Gastrocnemius medialis (tissue), 4 donors: ENCODE data around the gene RPAP3. TPM values are rescaled to one million over a fixed set of nuclear protein-coding genes. Genes with fewer than 3 reads are reported as not detected.
A peak's percentile ranks its signal among the peaks of the same experiment; 100 is the strongest.

Experiments
- ATAC-seq, 2 donors: fragments of 150-250 bp; one replicate each; pipeline ENCODE4 v1.9.1; 2016
- DNase-seq, 2 donors: peaks; one replicate each; pipeline ENCODE4 v3.0.0-alpha.2; 2019
- H3K27ac ChIP-seq, 4 donors: fragments of 200-600 bp; sonication (generic); 1 replicate in 1 of 4; 2 replicates in 3 of 4; pipeline ENCODE4 v1.5.1; 2016 to 2018; ENCODE audit warnings: mild to moderate bottlenecking in 2 of 4, moderate library complexity in 1 of 4
- H3K27me3 ChIP-seq, 3 donors: fragments of 200-600 bp; sonication (generic) in 2 of 3; 1 replicate in 1 of 3; 2 replicates in 2 of 3; pipeline versions ENCODE4 v1.5.1 to v1.6.0; 2016 to 2019; ENCODE audit warnings: mild to moderate bottlenecking in 1 of 3, moderate library complexity in 1 of 3
- H3K36me3 ChIP-seq, 2 donors: fragments of 200-600 bp; sonication (generic) in 1 of 2; one replicate each; pipeline ENCODE4 v1.5.1; 2017 to 2018
- H3K4me1 ChIP-seq, 2 donors: fragments of 200-600 bp; sonication (generic) in 1 of 2; one replicate each; pipeline ENCODE4 v1.5.1; 2016 to 2017; ENCODE audit warnings: mild to moderate bottlenecking in 2 of 2
- H3K4me3 ChIP-seq, 4 donors: fragments of 200-600 bp; sonication (generic) in 3 of 4; 1 replicate in 1 of 4; 2 replicates in 3 of 4; pipeline ENCODE4 v1.5.1; 2016 to 2019; ENCODE audit warnings: mild to moderate bottlenecking in 2 of 4
- H3K9me3 ChIP-seq, 3 donors: fragments of 200-600 bp; sonication (generic) in 2 of 3; 1 replicate in 1 of 3; 2 replicates in 2 of 3; pipeline ENCODE4 v1.5.1; 2016 to 2019
- CTCF ChIP-seq, 5 experiments: fragments of 450-650 bp in 3 of 5; fragments of 200-600 bp in 2 of 5; sonication (generic) in 2 of 5; IDR thresholded peaks in 4 of 5; conservative IDR thresholded peaks in 1 of 5; 1 replicate in 4 of 5; 2 replicates in 1 of 5; pipeline ENCODE4 v1.5.1; 2016 to 2019; ENCODE audit warnings: antibody characterized with exemption in 5 of 5, mild to moderate bottlenecking in 3 of 5, moderate library complexity in 3 of 5
- POLR2A ChIP-seq, 2 donors: fragments of 450-650 bp; IDR thresholded peaks; one replicate each; pipeline ENCODE4 v1.6.1; 2017; ENCODE audit warnings: antibody characterized with exemption in 2 of 2, mild to moderate bottlenecking in 2 of 2, moderate library complexity in 2 of 2
- in situ Hi-C, 4 donors: fragments of 200-750 bp; cut with MboI; loops; one replicate each; pipeline versions ENCODE4 v1.15.0 to v1.8.0; 2017; ENCODE audit warnings: low sequenced_read_pairs in 4 of 4
- intact Hi-C: fragments of 100-400 bp; cut with DNase I; formaldehyde crosslinking; loops from one replicate; pipeline ENCODE4 v1.15.1; 2023; ENCODE audit warnings: low total_unique reads
- total RNA-seq, 4 donors: library from RNA; depleted of rRNA; stranded (reverse); fragments of >200 nt; gene quantifications; one replicate each; pipeline versions ENCODE4 v1.1.0 to v1.2.3, GENCODE V29; 2016

RPAP3 gene
- total RNA-seq, 4 donors from 2014 or later, result 15.1 to 24.8 (median 20.5) TPM

GRCh38 chr12:47714826-47715386 lies 9.1 kb upstream of the RPAP3 start:
- ATAC-seq (peak in 1 of 2 donors; percentile 1), DNase-seq (no peak)
- TF ChIP-seq CTCF (IDR thresholded peaks at IDR 0.05 in 4 of 5, conservative IDR thresholded peaks at IDR 0.05 in 1 of 5), result no peak
- TF ChIP-seq POLR2A (IDR thresholded peaks at IDR 0.05), result no peak
- no peaks in the 10 kb centered on the region for H3K9me3 ChIP-seq
- in situ Hi-C loops, result loop anchor here (5.0 to 10.0 kb wide), 4 partner anchors 60 to 122 kb away; partner anchors contain the start of gene SLC48A1 (in 2 of the 4)
- H3K4me1 ChIP-seq, result peaks cover 32 to 48% of the 10 kb centered on the region in 2 donors
- H3K4me3 ChIP-seq, result no peak overlapping the region
- H3K36me3 ChIP-seq, result no peaks in the 10 kb centered on the region
- H3K27me3 ChIP-seq, result no peaks in the 10 kb centered on the region
- H3K27ac ChIP-seq, result peak overlapping the region; percentile 62 to 85 (median 80)
- intact Hi-C loops, result loop anchor here (1.0 to 10.0 kb wide), 5 partner anchors 42 to 480 kb away; partner anchors contain the start of gene RAPGEF3

- no peak for TF ChIP-seq POLR2A (IDR thresholded peaks at IDR 0.05)
- no peak for TF ChIP-seq CTCF (IDR thresholded peaks at IDR 0.05 in 4 of 5, conservative IDR thresholded peaks at IDR 0.05 in 1 of 5)
- intact Hi-C loops (loop anchor here (10.0 kb wide), 1 partner anchor 483 kb away; no protein-coding TSS in a partner anchor), in situ Hi-C loops (loop anchor here (5.0 to 10.0 kb wide), 4 partner anchors 63 to 125 kb away; partner anchors contain the start of gene SLC48A1 (in 2 of the 4))
- DNase-seq (no peak), ATAC-seq (no peak)
- H3K4me3 ChIP-seq, result no peak overlapping the region
- no peaks in the 10 kb centered on the region for H3K9me3 ChIP-seq
- H3K4me1 ChIP-seq, result peaks cover 24 to 33% of the 10 kb centered on the region in 2 donors
- H3K27me3 ChIP-seq, result no peaks in the 10 kb centered on the region
- H3K36me3 ChIP-seq, result no peaks in the 10 kb centered on the region
- no peak overlapping the region for H3K27ac ChIP-seq
Measured at GRCh38 chr12:47712171-47712570, 6.3 kb upstream of the RPAP3 start.

- intact Hi-C loops, result loop anchor here (10.0 kb wide), 1 partner anchor 483 kb away; no protein-coding TSS in a partner anchor
- ATAC-seq (no peak), DNase-seq (no peak)
- H3K9me3 ChIP-seq, result no peaks in the 10 kb centered on the region
- no peaks in the 10 kb centered on the region for H3K36me3 ChIP-seq
- TF ChIP-seq POLR2A (IDR thresholded peaks at IDR 0.05), result no peak
- no peak for TF ChIP-seq CTCF (IDR thresholded peaks at IDR 0.05 in 4 of 5, conservative IDR thresholded peaks at IDR 0.05 in 1 of 5)
- peaks cover 24 to 30% of the 10 kb centered on the region in 2 donors for H3K4me1 ChIP-seq
- H3K27ac ChIP-seq, result no peak overlapping the region
- no peak overlapping the region for H3K4me3 ChIP-seq
- H3K27me3 ChIP-seq, result no peaks in the 10 kb centered on the region
- in situ Hi-C loops, result loop anchor here (5.0 to 10.0 kb wide), 4 partner anchors 63 to 126 kb away; partner anchors contain the start of gene SLC48A1 (in 2 of the 4)
Measured at GRCh38 chr12:47711448-47711847, 5.6 kb upstream of the RPAP3 start.

- in situ Hi-C loops, result loop anchor here (5.0 to 10.0 kb wide), 4 partner anchors 65 to 127 kb away; partner anchors contain the start of gene SLC48A1 (in 2 of the 4)
- Histone ChIP-seq H3K27me3 (no peaks in the 10 kb centered on the region), H3K27ac (no peak overlapping the region), H3K4me3 (no peak overlapping the region), H3K9me3 (no peaks in the 10 kb centered on the region), H3K36me3 (no peaks in the 10 kb centered on the region), H3K4me1 (peaks cover 18% of the 10 kb centered on the region in 2 donors)
- intact Hi-C loops, result loop anchor here (10.0 kb wide), 1 partner anchor 485 kb away; no protein-coding TSS in a partner anchor
- no peak for TF ChIP-seq POLR2A (IDR thresholded peaks at IDR 0.05)
- no peak for TF ChIP-seq CTCF (IDR thresholded peaks at IDR 0.05 in 4 of 5, conservative IDR thresholded peaks at IDR 0.05 in 1 of 5)
- no peak for DNase-seq
- no peak for ATAC-seq
Measured at GRCh38 chr12:47710278-47710677, 4.4 kb upstream of the RPAP3 start.
